ENCODE data around the gene TGM2. TPM values are rescaled to one million over a fixed set of nuclear protein-coding genes. Genes with fewer than 3 reads are reported as not detected.

The TGM2 gene
- polyA plus RNA-seq, 1 donor (not counting 4 experiments of a cell fraction or from before 2014, with no cell fraction given): 18.7 TPM

GRCh38 chr20:38203981-38204357 lies 38.9 kb upstream of the TGM2 start:
- TF ChIP-seq EZH2 (IDR thresholded peaks at IDR 0.05; ENCODE audit: low read length) (no peak), CTCF (optimal IDR thresholded peaks at IDR 0.05 in 1 of 3, IDR thresholded peaks at IDR 0.05 in 1 of 3, conservative IDR thresholded peaks at IDR 0.05 in 1 of 3; ENCODE audit: extremely low read depth in 1 of 3, insufficient read depth in 2 of 3, low read length in 3 of 3) (no peak)
- Histone ChIP-seq H3K4me3 (ENCODE audit: control insufficient read depth in 2 of 3, extremely low read depth in 1 of 3, insufficient read depth in 2 of 3, low read depth in 1 of 3, low read length in 3 of 3) (no peak overlapping the region), H4K20me1 (ENCODE audit: control insufficient read depth, extremely low read depth, insufficient read depth, low read length) (no peaks in the 10 kb centered on the region), H3K79me2 (ENCODE audit: control insufficient read depth, insufficient read depth, low read length) (no peaks in the 10 kb centered on the region), H3K27ac (ENCODE audit: control insufficient read depth, insufficient read depth, low read length) (no peak overlapping the region), H3K9me1 (ENCODE audit: control insufficient read depth, extremely low read depth, insufficient read depth, low read length) (no peaks in the 10 kb centered on the region), H3K4me1 (ENCODE audit: control insufficient read depth, extremely low read depth, insufficient read depth, low read length) (peaks cover 20% of the 10 kb centered on the region), H3K27me3 (ENCODE audit: control insufficient read depth, extremely low read depth, insufficient read depth, low read length) (no peaks in the 10 kb centered on the region), H3K4me2 (ENCODE audit: control insufficient read depth, extremely low read depth, insufficient read depth, low read depth, low read length) (no peak overlapping the region), H3K9me3 (ENCODE audit: control insufficient read depth, low read depth, low read length) (no peaks in the 10 kb centered on the region), H3K36me3 (ENCODE audit: control insufficient read depth in 2 of 2, extremely low read depth in 1 of 2, insufficient read depth in 2 of 2, low read length in 2 of 2) (no peaks in the 10 kb centered on the region), H2AFZ (ENCODE audit: control insufficient read depth, low read length) (no peak overlapping the region), H3K9ac (ENCODE audit: control insufficient read depth, extremely low read depth, insufficient read depth, low read length) (no peak overlapping the region)
- dilution Hi-C loops (cut with MboI; ENCODE audit: extremely low pct_ligation_motif_present, low sequenced_read_pairs): no loop called here
- DNase-seq (ENCODE audit: low read depth, low spot score) (no peak), FAIRE-seq (peak; percentile 44)

- H3K4me1 ChIP-seq (ENCODE audit: control insufficient read depth, extremely low read depth, insufficient read depth, low read length): peaks cover 25% of the 10 kb centered on the region
- no peaks in the 10 kb centered on the region for H3K27me3 ChIP-seq (ENCODE audit: control insufficient read depth, extremely low read depth, insufficient read depth, low read length)
- no peaks in the 10 kb centered on the region for H3K9me3 ChIP-seq (ENCODE audit: control insufficient read depth, low read depth, low read length)
- no peak overlapping the region for H2AFZ ChIP-seq (ENCODE audit: control insufficient read depth, low read length)
- no peaks in the 10 kb centered on the region for H3K36me3 ChIP-seq (ENCODE audit: control insufficient read depth in 2 of 2, extremely low read depth in 1 of 2, insufficient read depth in 2 of 2, low read length in 2 of 2)
- no peak for FAIRE-seq
- no peaks in the 10 kb centered on the region for H3K9me1 ChIP-seq (ENCODE audit: control insufficient read depth, extremely low read depth, insufficient read depth, low read length)
- TF ChIP-seq CTCF (optimal IDR thresholded peaks at IDR 0.05 in 1 of 3, IDR thresholded peaks at IDR 0.05 in 1 of 3, conservative IDR thresholded peaks at IDR 0.05 in 1 of 3; ENCODE audit: extremely low read depth in 1 of 3, insufficient read depth in 2 of 3, low read length in 3 of 3): no peak
- no peak for TF ChIP-seq EZH2 (IDR thresholded peaks at IDR 0.05; ENCODE audit: low read length)
- dilution Hi-C loops (cut with MboI; ENCODE audit: extremely low pct_ligation_motif_present, low sequenced_read_pairs): no loop called here
- no peak overlapping the region for H3K4me3 ChIP-seq (ENCODE audit: control insufficient read depth in 2 of 3, extremely low read depth in 1 of 3, insufficient read depth in 2 of 3, low read depth in 1 of 3, low read length in 3 of 3)
- H3K27ac ChIP-seq (ENCODE audit: control insufficient read depth, insufficient read depth, low read length): no peak overlapping the region
- no peaks in the 10 kb centered on the region for H3K79me2 ChIP-seq (ENCODE audit: control insufficient read depth, insufficient read depth, low read length)
- DNase-seq (ENCODE audit: low read depth, low spot score): no peak
- H3K4me2 ChIP-seq (ENCODE audit: control insufficient read depth, extremely low read depth, insufficient read depth, low read depth, low read length): no peak overlapping the region
- no peak overlapping the region for H3K9ac ChIP-seq (ENCODE audit: control insufficient read depth, extremely low read depth, insufficient read depth, low read length)
- no peaks in the 10 kb centered on the region for H4K20me1 ChIP-seq (ENCODE audit: control insufficient read depth, extremely low read depth, insufficient read depth, low read length)
Observed at GRCh38 chr20:38203337-38203980, 38.4 kb upstream of the TGM2 start.
